Activated gamma-delta T cell treated with anti-CD3 and anti-CD28 coated beads, Interleukin-2, amount 50 U/mL, for 16 hours (primary cell): ENCODE results near the gene ATXN7L3.

ENCODE experiments used
- DNase-seq: peaks from one replicate; pipeline ENCODE4 v3.0.0-alpha.2; 2020; ENCODE audit warnings: low read depth

The ATXN7L3 gene

DNA sequence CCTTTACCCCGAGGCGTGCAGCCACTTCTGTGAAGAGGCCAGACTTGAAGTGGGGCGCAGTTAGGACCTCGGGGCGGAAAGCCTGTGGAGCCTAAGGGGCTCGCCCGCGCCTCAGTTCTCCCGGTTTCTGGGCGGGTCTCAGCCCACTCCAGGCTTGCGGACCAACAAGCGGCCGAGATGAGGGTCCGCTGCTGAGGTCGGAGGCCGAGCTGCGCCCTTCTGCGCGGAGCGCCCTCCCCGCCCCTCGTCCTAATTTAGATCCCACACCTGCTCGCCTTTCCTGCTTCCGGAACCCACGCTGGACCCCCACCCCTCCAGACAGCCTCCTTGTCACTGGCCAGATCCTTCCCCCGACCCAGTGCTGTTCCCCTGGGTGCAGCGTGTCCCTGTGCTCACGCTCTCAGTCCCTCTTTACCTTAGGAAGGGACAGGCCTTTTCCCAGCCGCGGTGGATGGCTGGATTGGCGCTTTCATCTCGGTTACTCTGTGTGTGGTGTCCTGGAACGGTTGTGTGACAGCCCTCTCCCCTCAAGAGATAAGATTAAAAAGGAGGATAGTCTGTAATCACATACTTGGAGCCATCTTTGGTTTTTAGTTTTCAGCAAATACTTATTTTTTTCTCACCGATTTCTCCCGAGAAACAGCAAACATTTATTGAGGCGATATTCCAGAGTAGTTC, 933 bp upstream of the ATXN7L3 start:
- DNase-seq, result no peak

DNA sequence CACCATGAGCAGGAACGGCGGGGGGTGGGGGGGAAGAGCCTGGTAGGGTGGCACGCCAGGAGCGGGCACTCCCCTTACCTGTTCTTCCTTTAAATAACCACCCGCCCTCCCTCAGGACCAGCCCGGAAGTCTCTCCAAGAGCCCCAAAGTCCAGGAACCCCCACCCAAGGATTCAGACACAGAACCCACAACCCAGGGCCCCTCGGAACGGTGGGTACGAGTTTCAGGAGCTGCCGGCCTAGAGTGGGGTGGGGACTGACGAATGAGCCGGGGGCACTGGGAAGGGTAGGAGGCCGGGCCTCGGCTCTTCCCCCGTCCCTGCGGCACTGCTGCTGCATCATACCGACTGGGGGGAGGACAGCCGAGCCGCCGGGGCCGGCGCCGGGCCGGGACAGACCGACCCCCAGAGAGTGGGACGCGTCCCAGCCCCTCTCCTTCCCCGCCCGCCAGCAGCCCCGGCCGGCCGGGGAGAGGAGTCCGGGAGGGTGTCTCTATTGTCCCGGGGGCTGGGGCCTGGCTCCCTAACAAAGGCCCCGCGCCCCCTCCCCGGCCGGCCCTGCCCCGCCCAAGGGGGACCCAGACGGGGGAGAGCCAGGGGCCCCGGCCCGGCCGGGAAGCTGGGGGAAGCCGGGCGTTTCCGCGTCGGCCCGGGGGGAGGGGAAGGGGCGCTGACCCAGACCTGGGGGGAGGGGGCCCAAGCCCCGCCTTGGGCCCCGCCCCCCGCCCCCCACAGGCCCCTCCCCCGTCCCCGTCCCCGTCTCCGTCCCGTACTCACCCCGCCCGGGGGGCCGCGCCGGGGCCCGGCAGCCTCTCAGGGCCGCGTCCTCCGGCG, 747 bp downstream of the ATXN7L3 start:
- DNase-seq, result peak; percentile 35

GRCh38 chr17:44197980-44198720, 1.5 kb downstream of the ATXN7L3 start:
- no peak for DNase-seq

GRCh38 chr17:44197107-44197506, 2.6 kb downstream of the ATXN7L3 start:
- DNase-seq, result no peak

DNA sequence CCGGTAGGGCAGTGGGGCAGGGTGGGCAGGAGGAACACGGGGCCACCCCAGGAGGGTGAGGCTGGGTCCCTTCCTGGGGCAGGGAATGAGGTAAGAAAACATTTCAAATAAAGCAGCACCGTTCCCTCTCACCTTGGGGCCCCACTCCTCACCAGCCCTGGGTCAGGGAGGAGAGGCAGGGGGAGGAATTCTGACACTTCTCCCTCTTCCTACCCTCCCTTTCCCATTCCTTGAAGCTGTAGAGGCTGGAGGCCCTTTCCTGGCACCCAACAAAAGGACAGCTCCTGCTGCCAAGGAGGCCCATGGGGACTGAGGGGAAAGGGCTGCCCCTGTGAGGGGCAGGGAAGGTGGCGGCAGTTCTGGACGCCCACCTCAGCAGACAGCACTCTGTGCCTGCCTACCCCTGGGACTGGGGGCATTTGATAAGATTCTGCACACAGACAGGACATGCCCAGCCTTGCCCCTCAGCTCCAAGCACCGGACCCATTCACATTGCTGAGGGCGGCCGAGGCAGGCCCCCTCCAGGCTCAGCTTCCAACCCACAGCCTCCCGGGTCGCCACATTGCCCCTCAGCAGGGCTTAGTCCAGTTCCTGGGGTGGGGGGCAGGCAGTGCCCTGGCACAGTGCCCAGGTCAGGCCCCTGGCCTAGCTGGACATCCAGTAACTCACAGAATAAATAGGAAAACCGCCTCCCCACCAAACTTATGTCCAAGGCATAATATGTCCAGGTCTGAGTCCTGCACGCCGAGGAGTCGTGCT, 6.2 kb downstream of the ATXN7L3 start:
- no peak for DNase-seq

DNA sequence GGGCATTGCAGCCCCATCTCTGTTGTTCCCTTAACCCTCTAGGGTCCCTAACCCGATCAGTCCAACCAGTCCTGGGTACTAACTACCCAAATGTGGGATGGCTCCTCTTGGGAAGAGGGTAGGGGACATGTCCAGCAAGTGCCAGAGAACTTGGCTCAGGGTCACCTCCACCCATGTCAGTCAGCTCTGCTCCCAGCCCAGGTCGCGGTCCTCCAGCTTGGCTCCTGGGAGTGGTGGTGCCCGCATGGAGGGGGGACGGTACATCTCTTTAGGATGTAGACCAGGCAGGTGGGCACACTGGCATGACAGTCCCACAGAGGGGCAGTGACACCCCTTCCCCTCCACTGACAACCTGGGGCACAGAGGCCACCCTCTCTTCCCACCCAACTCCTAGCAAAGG, 6.9 kb downstream of the ATXN7L3 start:
- no peak for DNase-seq

DNA sequence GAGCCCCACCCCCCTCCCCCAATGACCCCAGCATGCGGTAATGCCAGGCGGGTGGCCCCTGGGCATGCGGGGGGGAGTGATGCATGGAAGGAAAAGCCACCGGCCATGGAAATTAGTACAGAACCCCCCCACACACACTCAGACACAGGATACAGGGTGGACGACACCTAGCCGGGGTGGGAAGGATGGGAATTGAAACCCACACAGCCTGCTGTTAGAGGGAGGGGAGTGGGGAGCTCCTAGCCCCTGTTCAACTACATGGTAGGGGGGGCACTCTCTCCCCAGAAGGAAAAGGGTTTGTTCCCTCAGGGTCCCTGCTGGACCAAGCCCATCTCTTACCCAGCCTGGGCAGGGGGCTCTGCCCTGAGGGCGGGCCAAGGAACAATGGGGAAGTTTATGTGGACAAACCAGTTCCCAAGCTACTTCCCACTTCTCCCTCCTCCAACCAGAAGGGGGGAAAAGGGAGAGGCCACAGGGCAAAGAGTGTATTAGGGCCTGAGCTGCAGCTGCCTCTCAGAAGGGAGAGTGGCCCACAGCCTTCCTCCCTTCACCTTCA, 7.7 kb downstream of the ATXN7L3 start:
- DNase-seq, result no peak

GRCh38 chr17:44191369-44191768, 8.3 kb downstream of the ATXN7L3 start:
- DNase-seq, result no peak

GRCh38 chr17:44190481-44190880, 9.2 kb downstream of the ATXN7L3 start:
- DNase-seq, result no peak

- DNase-seq, result no peak
These were observed 10.9 kb downstream of the ATXN7L3 start for GRCh38 chr17:44188576-44189403.

DNA sequence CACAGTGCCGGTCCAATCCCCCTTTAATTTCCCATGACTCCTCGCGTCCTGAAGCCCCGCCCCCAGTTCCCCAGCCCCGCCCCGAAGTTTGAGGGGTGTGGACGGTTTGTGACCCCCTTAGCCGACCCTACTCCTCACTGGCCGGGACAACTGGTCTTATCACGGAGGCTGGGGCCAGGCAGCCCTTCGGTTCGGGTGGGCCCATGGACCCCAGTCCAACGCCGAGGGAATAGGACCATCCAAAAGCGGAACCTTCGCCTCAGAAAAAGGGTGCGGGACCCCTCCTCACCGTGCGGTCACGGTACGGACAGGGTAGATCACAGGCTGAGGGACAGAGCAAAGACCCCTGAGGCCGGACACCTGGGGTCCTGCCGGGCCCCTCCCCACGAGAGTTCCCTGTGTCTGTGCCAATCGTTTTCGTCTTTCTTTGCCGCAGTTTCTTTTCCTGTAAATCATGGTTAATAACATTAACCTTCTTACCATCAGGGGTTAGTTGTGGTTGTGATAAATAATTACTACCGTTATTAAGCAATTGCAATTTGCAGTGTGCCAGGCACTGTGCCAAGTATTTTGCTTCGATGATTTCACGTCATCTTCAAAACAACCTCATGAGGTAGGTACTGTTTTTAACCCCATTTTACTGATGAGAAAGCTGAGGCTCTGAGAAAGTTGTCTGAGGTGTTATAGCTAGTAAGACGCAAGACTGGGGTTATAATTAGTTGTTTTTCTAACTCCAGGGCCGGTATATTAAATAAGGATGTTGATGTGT, 12.4 kb downstream of the ATXN7L3 start:
- DNase-seq, result no peak

- peak; percentile 100 for DNase-seq
These were observed 13.2 kb downstream of the ATXN7L3 start, which contains the start of gene TMUB2 for GRCh38 chr17:44186307-44187130. Gene TMUB2 (plus strand): TSS chr17:44186972. CDS start chr17:44187709, 737 bp downstream.

DNA sequence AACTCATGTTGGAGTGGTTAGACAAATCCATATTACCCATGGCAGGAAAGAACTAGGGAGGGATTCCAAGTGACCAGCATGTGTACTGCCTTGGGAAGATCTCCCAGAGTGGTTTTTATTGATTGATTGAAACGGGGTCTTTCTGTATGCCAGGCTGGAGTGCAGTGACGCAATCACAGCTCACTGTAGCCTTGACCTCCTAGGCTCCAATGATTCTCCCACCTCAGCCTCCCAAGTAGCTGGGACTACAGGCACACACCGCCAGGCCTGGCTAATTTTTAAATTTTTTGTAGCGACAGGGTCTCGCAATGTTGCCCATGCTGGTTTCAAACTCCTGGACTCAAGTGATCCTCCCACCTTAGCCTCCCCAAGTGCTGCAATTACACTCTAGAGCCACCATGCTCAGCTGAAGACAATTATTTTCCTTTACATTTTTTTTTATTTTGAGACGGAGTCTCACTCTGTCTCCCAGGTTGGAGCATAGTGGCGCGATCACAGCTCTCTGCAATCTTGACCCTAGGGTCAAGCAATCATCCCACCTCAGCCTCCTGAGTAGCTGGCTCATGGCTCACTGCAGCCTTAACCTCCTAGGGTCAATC, 15.4 kb downstream of the ATXN7L3 start:
- DNase-seq, result no peak

- no peak for DNase-seq
These were observed 16.7 kb downstream of the ATXN7L3 start for GRCh38 chr17:44183024-44183423.

- DNase-seq, result no peak
These were observed 21.6 kb downstream of the ATXN7L3 start for GRCh38 chr17:44178133-44178532.

- no peak for DNase-seq
These were observed 22.0 kb downstream of the ATXN7L3 start for GRCh38 chr17:44177640-44178039.

DNA sequence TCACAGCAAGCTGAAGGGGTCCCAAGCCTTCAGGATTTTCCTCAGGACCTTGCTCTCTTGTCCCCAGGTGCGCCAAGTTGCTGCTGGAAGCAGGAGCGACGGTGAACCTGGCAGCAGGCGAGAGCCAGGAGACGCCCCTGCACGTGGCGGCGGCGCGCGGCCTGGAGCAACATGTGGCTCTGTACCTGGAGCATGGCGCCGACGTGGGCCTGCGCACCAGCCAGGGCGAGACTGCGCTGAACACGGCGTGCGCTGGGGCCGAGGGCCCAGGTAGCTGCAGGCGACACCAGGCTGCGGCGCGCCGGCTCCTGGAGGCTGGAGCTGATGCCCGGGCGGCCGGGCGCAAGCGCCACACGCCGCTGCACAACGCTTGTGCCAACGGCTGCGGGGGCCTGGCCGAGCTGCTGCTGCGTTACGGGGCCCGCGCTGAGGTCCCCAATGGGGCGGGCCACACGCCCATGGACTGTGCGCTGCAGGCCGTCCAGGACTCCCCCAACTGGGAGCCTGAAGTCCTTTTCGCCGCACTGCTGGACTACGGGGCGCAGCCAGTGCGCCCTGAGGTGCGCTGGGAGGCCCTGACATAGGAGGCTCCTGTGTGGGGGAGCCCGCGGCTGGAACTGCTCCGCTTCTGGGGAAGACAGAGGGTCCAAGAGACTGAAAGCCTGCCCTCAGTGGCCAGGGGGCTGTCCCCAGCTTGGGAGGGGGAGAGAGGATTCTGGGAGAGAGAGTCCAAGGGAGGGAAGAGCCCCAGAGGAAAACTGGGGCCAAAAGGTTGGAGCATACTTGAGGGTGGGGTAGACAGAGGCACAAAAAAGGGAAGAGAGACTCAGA, 22.8 kb downstream of the ATXN7L3 start:
- no peak for DNase-seq

DNA sequence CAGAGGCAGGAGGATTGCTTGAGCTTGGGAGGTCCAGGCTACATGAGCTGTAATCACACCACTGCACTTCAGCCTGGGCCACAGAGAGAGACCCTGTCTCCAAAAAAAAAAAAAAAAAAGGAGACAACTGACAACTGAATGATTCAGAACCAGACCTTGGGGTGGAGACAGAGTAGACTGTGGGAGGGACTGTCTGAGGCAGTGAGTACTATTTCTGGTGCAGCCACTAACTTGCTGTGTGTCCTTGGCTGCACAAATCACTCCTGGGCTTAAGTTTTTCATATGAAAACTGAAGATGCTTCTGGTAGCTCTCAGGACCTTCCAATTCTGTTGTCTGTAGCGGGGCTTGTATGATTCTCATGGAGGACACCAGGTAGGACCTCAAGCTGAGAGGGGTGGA, 23.4 kb downstream of the ATXN7L3 start:
- DNase-seq, result no peak
